ENCODE data around the gene AEBP2.

AEBP2 gene

DNA sequence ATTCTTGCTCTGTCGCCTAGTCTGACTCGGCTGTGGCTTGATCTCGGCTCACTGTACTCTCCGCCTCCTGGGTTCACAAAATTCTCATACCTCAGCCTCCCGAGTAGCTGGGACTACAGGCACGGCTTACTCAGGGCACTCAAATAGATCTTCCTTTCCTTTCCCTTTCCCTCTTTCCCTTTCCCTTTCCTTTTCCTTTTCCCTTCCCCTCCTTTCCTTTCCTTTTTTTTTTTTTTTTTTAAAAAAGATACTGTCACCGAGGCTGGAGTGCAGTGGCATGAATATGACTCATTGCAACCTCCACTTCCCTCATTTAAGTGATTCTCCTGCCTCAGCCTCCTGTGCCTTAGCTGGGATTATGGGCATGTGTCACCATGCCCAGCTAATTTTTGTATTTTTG lies 86.0 kb downstream of the AEBP2 start:
- Histone ChIP-seq H3K27me3 (ENCODE audit: control insufficient read depth, insufficient read depth, low read length) (no peaks in the 10 kb centered on the region), H3K27ac (no peak overlapping the region), H3K4me2 (ENCODE audit: low read length) (no peak overlapping the region), H2AFZ (no peak overlapping the region), H3K4me1 (no peaks in the 10 kb centered on the region), H3K36me3 (ENCODE audit: control insufficient read depth, insufficient read depth, low read length) (no peaks in the 10 kb centered on the region), H3K4me3 (ENCODE audit: low read depth, low read length) (no peak overlapping the region), H3K79me2 (no peaks in the 10 kb centered on the region), H3K9me3 (ENCODE audit: control insufficient read depth, low read length) (no peaks in the 10 kb centered on the region), H3K9ac (no peak overlapping the region)
- TF ChIP-seq, protein P1, sequence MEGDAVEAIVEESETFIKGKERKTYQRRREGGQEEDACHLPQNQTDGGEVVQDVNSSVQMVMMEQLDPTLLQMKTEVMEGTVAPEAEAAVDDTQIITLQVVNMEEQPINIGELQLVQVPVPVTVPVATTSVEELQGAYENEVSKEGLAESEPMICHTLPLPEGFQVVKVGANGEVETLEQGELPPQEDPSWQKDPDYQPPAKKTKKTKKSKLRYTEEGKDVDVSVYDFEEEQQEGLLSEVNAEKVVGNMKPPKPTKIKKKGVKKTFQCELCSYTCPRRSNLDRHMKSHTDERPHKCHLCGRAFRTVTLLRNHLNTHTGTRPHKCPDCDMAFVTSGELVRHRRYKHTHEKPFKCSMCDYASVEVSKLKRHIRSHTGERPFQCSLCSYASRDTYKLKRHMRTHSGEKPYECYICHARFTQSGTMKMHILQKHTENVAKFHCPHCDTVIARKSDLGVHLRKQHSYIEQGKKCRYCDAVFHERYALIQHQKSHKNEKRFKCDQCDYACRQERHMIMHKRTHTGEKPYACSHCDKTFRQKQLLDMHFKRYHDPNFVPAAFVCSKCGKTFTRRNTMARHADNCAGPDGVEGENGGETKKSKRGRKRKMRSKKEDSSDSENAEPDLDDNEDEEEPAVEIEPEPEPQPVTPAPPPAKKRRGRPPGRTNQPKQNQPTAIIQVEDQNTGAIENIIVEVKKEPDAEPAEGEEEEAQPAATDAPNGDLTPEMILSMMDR (IDR thresholded peaks at IDR 0.05), result no peak

DNA sequence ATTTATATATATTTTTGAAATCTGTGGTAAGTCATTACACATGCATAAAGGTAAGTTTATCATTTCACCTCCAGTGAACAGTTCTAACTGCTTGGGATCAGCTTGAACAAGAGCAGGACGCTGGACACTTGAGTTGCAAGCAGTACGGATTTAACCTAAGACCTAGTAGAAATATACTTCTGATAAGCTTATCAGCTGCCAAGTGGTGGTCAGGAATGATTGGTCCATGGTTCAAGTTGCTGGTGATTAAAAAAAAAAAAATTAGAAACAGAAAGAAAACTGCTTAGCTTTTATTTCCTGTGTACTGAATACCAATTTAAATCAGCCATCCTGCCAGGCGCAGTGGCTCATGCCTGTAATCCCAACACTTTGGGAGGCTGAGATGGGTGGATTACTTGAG lies 88.6 kb downstream of the AEBP2 start:
- H3K9ac ChIP-seq, result no peak overlapping the region
- H3K4me3 ChIP-seq (ENCODE audit: low read depth, low read length), result no peak overlapping the region
- H3K27me3 ChIP-seq (ENCODE audit: control insufficient read depth, insufficient read depth, low read length), result no peaks in the 10 kb centered on the region
- no peak overlapping the region for H2AFZ ChIP-seq
- H3K36me3 ChIP-seq (ENCODE audit: control insufficient read depth, insufficient read depth, low read length), result no peaks in the 10 kb centered on the region
- H3K27ac ChIP-seq, result no peak overlapping the region
- no peaks in the 10 kb centered on the region for H3K79me2 ChIP-seq
- H3K4me1 ChIP-seq, result no peaks in the 10 kb centered on the region
- TF ChIP-seq, protein P1 (IDR thresholded peaks at IDR 0.05), result no peak
- H3K9me3 ChIP-seq (ENCODE audit: control insufficient read depth, low read length), result no peaks in the 10 kb centered on the region
- no peak overlapping the region for H3K4me2 ChIP-seq (ENCODE audit: low read length)

DNA sequence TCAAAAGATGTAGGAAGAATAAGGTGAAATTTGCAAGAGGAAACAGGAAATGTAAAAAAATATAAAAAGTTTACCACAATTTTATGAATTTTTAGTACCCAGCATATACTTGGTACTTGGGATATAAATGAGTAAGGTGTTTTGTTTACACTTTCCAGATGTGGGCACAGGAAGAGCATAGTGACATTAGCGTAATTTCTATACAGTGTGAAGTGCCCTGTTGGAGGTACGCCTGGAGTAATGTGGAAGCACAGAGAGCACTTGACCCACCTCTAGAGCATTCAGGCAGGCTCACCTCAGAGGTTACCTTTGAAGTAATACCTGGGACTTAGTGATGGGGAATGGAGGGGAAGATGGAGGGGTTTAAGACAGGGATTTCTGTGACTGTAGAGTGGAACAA lies 89.5 kb downstream of the AEBP2 start:
- no peak overlapping the region for H3K27ac ChIP-seq
- TF ChIP-seq, protein P1 (IDR thresholded peaks at IDR 0.05), result no peak

DNA sequence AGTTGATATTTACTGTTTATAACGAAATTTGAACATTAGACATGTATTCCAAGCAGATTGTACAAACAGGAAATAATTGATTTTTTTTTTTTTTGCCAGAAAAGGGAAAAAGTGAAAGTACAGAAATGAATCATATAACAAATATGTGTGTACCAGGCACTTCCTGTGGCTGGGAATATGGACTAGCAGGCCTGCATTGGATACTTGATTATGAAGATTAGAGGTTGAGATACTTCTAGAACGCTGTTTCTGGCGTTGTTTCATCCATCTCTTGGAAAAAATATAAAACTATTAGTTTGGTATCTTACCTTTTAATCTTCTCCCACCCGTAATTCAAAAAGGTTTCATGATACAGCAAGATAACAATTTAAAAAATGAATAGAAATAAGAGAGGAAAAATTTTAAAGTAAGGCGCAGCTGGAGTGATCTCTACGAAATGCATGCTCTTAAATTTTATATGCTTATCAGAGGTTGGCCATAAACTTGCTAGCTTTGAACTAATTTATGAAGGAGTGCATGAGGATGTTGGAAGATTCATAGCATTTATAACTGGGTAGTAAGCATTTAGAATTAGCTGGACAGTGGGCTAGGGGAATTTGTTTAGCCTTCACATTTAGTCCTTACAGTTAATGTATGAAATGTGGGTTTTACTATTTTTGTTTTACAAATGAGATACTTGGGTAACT lies 90.8 kb downstream of the AEBP2 start:
- Histone ChIP-seq H3K4me3 (ENCODE audit: low read depth, low read length) (no peak overlapping the region), H2AFZ (no peak overlapping the region), H3K27me3 (ENCODE audit: control insufficient read depth, insufficient read depth, low read length) (no peaks in the 10 kb centered on the region), H3K36me3 (ENCODE audit: control insufficient read depth, insufficient read depth, low read length) (no peaks in the 10 kb centered on the region), H3K4me2 (ENCODE audit: low read length) (no peak overlapping the region), H3K27ac (no peak overlapping the region), H3K4me1 (no peaks in the 10 kb centered on the region), H3K79me2 (no peaks in the 10 kb centered on the region), H3K9ac (no peak overlapping the region), H3K9me3 (ENCODE audit: control insufficient read depth, low read length) (no peaks in the 10 kb centered on the region)
- TF ChIP-seq, protein P1 (IDR thresholded peaks at IDR 0.05), result no peak

More for the DNA sequence above, 89.5 kb downstream of the AEBP2 start:
- Histone ChIP-seq H3K36me3 (ENCODE audit: control insufficient read depth, insufficient read depth, low read length) (no peaks in the 10 kb centered on the region), H3K79me2 (no peaks in the 10 kb centered on the region), H2AFZ (no peak overlapping the region), H3K9me3 (ENCODE audit: control insufficient read depth, low read length) (no peaks in the 10 kb centered on the region), H3K4me2 (ENCODE audit: low read length) (no peak overlapping the region), H3K9ac (no peak overlapping the region), H3K4me3 (ENCODE audit: low read depth, low read length) (no peak overlapping the region), H3K27me3 (ENCODE audit: control insufficient read depth, insufficient read depth, low read length) (no peaks in the 10 kb centered on the region), H3K4me1 (no peaks in the 10 kb centered on the region)

DNA sequence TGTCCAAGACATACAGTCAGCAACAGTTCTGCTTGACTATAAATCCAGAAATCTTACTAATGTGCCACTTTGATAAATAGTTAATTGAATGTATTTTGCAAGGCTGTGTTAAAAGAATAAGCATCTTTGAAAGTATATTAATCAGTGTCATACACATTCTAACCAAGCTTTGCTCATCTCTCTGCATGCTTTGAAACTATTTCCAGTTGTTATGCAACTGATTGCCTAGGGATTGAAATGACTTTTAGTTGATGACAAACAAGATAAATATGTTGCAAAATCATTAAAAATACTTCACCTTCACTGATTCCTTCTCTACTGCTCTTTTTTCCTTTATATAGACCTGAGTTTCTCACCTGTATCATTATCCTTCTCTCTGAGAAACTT lies 91.3 kb downstream of the AEBP2 start:
- Histone ChIP-seq H3K79me2 (no peaks in the 10 kb centered on the region), H3K9me3 (ENCODE audit: control insufficient read depth, low read length) (no peaks in the 10 kb centered on the region), H3K27me3 (ENCODE audit: control insufficient read depth, insufficient read depth, low read length) (no peaks in the 10 kb centered on the region), H2AFZ (no peak overlapping the region), H3K4me2 (ENCODE audit: low read length) (no peak overlapping the region), H3K36me3 (ENCODE audit: control insufficient read depth, insufficient read depth, low read length) (no peaks in the 10 kb centered on the region), H3K9ac (no peak overlapping the region), H3K27ac (no peak overlapping the region), H3K4me1 (no peaks in the 10 kb centered on the region), H3K4me3 (ENCODE audit: low read depth, low read length) (no peak overlapping the region)
- TF ChIP-seq, protein P1 (IDR thresholded peaks at IDR 0.05), result no peak
